Endothelial cell of umbilical vein (primary cell): ENCODE results near the gene CPSF2.

ENCODE experiments used
- EZH2 ChIP-seq: IDR thresholded peaks from 2 replicates; pipeline ENCODE4 v1.6.1; 2012; ENCODE audit warnings: borderline replicate concordance, low read depth, mild to moderate bottlenecking, moderate library complexity, low read length, inconsistent platforms; ENCODE audit not compliant: severe bottlenecking
- JUN ChIP-seq: IDR thresholded peaks from 2 replicates; pipeline ENCODE4 v1.6.1; 2011; ENCODE audit warnings: borderline replicate concordance, low read depth; ENCODE audit not compliant: insufficient read length, insufficient read depth
- POLR2A ChIP-seq: IDR thresholded peaks from 2 replicates; pipeline ENCODE4 v1.6.1; 2012; ENCODE audit warnings: low read depth, mild to moderate bottlenecking, control low read depth, low read length
- TF ChIP-seq, protein P1 (sequence below), 2 donors: IDR thresholded peaks; 1 replicate in 1 of 2; 2 replicates in 1 of 2; pipeline ENCODE4 v1.5.1; 2011; ENCODE audit warnings: low read length in 2 of 2, mild to moderate bottlenecking in 2 of 2, moderate library complexity in 2 of 2, control low read depth in 1 of 2, inconsistent platforms in 1 of 2, low read depth in 1 of 2; ENCODE audit not compliant: insufficient read depth in 1 of 2; ENCODE audit errors: extremely low read depth in 1 of 2
- TF ChIP-seq, protein P2 (sequence below): IDR thresholded peaks from 2 replicates; pipeline ENCODE4 v1.6.1; 2011; ENCODE audit not compliant: insufficient read depth, insufficient read length

DNA sequence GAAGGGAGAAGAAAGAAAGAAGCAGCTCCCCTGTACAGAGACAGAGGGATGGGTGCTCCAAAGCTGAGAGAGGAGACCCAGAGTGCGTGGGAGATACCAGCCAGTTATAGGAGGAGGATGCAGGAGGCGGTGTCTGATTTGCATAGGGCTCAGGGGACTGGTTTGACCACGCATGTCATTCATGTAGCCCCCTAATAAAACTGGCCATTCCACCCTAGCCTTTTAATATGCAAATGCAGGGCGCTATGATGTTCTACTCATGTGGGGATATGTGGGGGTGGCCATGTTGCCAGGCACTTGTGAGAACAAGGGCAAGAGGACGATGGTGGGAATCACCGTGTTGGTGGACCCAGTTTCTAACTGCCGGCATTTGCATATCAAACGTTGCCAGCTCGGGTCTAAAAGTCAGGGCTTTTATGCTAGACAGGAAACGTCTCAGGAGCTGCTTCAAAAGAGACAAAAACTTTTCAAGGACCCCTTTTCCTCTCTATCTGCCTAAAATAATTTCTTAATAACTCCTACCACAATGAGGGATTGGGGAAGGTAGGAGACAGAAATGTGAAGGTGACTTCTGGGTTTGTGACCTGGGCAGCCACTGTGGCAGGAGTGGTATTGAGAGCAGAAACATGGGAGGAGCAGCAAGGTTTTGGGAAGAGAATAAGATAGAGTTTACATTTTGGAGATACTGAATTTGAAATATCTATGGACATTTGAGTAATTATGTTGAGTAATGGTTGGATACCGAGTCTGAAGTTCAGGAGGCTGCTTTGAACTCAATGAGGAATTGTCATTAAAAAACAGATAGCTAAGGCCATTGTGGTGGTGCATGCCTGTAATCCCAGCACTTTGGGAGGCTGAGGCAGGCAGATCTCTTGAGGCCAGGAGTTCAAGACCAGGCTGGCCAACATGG lies 13.2 kb upstream of the CPSF2 start:
- TF ChIP-seq, protein P1, sequence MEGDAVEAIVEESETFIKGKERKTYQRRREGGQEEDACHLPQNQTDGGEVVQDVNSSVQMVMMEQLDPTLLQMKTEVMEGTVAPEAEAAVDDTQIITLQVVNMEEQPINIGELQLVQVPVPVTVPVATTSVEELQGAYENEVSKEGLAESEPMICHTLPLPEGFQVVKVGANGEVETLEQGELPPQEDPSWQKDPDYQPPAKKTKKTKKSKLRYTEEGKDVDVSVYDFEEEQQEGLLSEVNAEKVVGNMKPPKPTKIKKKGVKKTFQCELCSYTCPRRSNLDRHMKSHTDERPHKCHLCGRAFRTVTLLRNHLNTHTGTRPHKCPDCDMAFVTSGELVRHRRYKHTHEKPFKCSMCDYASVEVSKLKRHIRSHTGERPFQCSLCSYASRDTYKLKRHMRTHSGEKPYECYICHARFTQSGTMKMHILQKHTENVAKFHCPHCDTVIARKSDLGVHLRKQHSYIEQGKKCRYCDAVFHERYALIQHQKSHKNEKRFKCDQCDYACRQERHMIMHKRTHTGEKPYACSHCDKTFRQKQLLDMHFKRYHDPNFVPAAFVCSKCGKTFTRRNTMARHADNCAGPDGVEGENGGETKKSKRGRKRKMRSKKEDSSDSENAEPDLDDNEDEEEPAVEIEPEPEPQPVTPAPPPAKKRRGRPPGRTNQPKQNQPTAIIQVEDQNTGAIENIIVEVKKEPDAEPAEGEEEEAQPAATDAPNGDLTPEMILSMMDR (IDR thresholded peaks at IDR 0.05; ENCODE audit: extremely low read depth in 1 of 2, insufficient read depth in 1 of 2, low read depth in 1 of 2, low read length in 2 of 2) = no peak
- TF ChIP-seq EZH2 (no peak), POLR2A (no peak), JUN (no peak)
- TF ChIP-seq, protein P2, sequence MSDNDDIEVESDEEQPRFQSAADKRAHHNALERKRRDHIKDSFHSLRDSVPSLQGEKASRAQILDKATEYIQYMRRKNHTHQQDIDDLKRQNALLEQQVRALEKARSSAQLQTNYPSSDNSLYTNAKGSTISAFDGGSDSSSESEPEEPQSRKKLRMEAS = no peak
